GM12872 (cell line): ENCODE measurements around the gene PEX5.
A peak's percentile ranks its signal among the peaks of the same experiment; 100 is the strongest.

Experiments used
- TF ChIP-seq, protein P1 (sequence below): IDR thresholded peaks from 3 replicates; pipeline ENCODE4 v1.5.1; 2011; ENCODE audit warnings: low read depth, mild to moderate bottlenecking, low read length, moderate library complexity; ENCODE audit not compliant: insufficient read depth

The PEX5 gene

DNA sequence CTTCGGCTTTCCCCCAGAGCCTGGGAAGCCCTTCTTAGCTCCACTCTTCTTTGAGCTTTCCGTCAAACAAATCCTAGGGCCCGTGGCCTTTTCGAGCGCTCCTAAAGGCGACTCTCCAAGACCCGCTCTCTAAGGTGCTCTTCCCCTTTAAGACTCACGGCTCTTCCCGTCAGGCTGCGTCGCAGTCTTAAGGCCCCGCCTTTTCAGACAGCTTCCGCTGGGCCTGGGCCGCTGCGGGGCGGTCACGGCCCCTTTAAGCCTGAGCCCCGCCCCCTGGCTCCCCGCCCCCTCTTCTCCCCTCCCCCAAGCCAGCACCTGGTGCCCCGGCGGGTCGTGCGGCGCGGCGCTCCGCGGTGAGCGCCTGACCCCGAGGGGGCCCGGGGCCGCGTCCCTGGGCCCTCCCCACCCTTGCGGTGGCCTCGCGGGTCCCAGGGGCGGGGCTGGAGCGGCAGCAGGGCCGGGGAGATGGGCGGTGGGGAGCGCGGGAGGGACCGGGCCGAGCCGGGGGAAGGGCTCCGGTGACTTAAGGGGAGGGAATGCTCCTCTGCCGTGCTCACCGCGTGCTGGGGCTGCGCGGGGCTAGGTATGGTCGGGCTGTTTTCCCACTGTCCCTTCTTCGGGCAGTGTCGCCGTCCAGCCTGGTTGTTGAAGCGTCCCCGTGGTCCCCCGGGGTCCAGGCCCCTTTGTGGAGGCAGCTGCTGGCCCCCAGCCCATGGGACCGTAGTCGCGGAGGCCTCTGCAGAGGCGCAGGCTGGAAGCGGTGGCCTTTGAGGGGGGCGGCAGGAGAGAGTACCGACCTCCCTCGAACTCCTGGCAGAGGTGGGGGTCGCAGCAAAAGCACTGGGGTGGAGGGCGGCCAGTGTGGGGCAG lies at the start of gene PEX5:
TSS of gene PEX5 (plus strand) at position 289 of the 870 bp plus-strand sequence. CDS start 692 bp downstream, outside the sequence.
- TF ChIP-seq, protein P1, sequence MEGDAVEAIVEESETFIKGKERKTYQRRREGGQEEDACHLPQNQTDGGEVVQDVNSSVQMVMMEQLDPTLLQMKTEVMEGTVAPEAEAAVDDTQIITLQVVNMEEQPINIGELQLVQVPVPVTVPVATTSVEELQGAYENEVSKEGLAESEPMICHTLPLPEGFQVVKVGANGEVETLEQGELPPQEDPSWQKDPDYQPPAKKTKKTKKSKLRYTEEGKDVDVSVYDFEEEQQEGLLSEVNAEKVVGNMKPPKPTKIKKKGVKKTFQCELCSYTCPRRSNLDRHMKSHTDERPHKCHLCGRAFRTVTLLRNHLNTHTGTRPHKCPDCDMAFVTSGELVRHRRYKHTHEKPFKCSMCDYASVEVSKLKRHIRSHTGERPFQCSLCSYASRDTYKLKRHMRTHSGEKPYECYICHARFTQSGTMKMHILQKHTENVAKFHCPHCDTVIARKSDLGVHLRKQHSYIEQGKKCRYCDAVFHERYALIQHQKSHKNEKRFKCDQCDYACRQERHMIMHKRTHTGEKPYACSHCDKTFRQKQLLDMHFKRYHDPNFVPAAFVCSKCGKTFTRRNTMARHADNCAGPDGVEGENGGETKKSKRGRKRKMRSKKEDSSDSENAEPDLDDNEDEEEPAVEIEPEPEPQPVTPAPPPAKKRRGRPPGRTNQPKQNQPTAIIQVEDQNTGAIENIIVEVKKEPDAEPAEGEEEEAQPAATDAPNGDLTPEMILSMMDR: no peak

DNA sequence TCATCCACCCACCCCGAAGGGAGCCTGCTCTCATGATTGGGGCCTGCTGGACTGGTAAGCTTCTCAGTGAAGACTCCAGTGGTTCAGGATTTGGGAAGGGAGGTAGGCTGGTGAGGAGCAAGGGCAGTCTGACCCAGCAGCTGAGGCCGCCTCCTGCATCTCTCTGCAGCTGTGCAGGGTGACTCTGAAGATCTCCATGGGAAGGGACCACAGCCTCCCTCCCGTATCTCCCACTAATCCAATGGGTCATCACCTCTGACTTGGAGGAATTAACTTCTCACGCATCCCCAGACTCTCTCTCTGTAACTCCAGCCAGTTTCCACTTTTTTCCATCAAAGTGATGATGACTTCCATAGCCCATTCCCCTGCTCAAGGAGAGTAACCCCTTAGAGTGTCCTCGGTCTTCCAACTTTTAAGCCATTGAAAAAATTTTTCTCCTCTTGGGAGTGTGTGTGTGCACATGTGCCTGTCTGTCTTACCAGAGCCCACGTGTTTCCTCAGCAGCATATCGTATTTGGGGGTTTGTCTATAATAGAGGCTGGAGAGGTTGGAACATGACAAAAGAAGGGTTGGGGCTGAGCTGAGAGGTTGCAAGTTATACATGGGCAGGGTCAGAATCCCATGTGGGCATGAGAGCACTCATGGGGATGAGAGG lies 48.0 kb upstream of the PEX5 start:
- TF ChIP-seq, protein P1: no peak

DNA sequence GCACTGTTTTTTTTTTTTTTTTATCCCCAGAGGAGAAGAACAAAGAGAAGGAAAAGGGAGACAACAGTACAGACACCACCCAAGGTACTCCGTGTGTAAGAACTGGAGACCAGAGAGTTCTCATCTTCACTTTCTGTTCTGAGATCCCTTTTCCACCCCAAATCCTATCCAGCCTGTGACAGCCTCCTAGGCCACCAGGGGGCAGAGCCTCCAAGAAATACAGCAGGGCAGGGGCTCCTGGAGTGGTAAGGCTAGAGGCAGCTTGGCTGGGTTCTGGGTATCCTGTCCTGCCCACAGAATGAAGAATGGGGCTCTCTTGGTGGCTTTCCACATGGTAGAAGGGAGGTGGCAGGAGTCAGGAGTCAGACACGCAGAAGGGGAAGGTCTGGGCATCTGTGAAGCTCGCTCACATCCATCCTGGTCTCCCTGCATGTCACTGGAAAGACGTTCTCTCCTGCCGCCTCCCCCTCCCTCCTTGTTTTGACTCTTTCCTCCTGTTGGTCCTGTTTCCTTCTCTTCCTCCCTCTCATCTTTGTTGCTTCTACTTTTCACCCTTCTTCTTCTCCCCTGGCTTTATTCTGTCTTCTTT lies 47.3 kb upstream of the PEX5 start:
- TF ChIP-seq, protein P1: peak; percentile 67

DNA sequence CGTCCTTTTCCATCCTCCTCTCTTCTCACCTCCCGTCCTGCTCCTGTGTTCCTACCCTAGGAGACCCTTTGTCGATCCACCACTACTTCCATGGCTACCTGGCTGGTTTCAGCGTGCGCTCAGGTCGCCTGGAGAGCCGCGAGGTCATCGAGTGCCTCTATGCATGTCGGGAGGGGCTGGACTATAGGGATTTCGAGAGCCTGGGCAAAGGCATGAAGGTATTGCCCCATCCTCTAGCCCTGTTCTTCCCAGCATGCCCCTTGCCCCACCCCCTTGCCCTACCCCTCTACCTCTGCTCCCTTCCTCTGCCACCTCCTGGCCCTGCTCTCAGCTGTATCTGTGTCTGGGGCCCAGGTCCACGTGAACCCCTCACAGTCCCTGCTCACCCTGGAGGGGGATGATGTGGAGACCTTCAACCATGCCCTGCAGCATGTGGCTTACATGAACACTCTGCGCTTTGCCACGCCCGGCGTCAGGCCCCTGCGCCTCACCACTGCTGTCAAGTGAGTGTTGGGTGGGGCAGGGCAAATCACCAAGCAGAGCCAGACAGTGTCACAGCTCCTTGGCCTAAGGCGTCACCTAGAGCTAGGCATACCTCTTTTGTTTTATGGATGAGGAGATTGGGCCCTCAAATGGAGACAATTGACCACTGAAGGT lies 46.5 kb upstream of the PEX5 start:
- TF ChIP-seq, protein P1: no peak

DNA sequence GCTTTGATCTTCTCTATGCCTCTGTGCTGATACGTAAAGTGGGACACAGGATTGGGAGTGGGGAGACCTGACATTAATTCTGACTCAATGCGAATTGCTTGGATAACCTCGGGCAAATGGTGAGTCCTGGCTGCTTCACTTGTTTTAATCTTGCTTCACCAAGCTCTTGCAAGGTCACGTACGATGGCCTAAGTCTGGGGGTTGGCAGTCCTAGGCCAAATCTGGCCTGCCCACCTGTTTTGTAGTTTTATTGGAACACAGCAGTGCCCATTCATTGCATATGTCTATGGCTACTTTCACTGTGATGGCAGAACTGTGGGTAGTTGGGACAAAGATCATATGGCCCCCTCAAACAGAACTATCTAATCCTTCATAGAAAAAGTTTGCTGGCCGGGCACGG lies 45.9 kb upstream of the PEX5 start:
- TF ChIP-seq, protein P1: no peak

DNA sequence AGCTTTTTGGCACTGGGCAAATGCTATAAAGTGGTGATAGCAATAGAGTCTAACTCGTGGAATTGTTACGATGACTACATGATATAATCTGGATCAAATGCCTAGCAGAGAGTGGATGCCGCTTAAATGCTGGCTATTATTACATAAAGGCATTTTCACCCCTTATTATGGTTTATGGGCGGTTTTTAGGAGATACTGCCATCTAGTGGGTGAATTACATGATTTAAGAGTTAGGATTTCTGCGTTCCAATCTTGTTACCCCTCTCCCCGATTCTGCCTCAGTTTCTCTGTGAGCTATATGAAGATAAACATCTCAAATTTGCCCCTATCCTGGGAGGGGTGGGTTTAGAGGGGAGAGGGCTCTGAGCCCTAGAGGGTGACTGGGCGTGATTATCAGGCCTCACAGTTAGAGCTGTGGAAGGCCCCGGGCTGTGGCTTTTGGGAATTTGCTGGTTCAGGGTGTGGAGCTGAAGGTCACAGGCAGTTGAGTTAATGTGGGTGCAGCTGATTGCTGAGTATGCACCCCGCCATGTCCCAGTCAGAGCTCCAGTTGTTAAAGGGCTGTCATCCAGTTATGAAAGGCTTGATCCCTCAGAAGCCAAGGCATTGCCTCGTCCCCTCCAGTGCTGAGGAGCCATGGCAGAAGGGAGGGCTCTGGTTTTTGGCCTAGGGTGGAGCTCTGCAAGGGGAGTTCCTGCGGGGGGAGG lies 44.9 kb upstream of the PEX5 start:
- TF ChIP-seq, protein P1: peak; percentile 39; the same call in 2 of the 3 replicates
